Tibial nerve (tissue), 3 donors: Measurements from ENCODE around the gene CLCA2.

Source experiments
- CTCF ChIP-seq, 5 experiments: fragments of 200-600 bp in 3 of 5; fragments of 450-650 bp in 2 of 5; sonication (generic) in 3 of 5; IDR thresholded peaks; one replicate each; pipeline ENCODE4 v1.5.1; 2016 to 2019; ENCODE audit warnings: antibody characterized with exemption in 5 of 5, mild to moderate bottlenecking in 3 of 5, moderate library complexity in 2 of 5
- POLR2A ChIP-seq, 2 donors: fragments of 450-650 bp; IDR thresholded peaks; one replicate each; pipeline ENCODE4 v1.6.1; 2017; ENCODE audit warnings: antibody characterized with exemption in 2 of 2, mild to moderate bottlenecking in 2 of 2, moderate library complexity in 2 of 2

DNA sequence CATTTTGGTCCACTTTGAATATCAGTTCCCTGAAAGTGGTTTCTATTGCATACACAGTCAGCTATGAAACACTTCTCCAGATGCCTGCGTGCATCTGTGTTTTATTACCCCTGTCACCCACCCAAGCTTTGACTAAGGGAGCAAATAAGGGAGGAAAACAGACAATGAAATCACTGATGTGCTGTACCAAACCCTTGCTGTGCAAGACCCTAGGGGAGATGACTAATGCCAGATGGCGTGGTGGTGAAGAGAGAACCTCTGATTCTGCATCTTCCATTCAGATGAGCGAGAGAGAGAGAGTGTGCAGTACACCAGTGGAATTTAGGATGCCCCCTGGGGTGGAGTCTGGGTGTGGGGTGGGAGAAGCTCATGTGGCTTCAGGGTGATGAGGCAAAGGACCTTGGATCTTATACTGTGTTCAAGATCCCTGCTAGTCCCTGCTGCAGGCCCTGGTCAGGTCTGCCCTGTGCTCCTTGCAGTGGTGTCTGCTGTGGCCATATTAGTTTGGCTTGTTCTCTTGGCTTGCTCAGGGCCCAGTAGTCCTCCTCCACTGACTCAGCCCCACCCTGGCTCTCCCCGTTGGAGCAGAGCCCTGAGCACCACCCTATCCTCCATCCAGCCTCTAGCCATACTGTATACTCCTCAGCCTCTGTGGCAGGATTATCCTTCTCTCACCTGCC, 63.3 kb downstream of the CLCA2 start:
- TF ChIP-seq POLR2A (IDR thresholded peaks at IDR 0.05) = no peak
- no peak for TF ChIP-seq CTCF (IDR thresholded peaks at IDR 0.05)
